ENCODE results near the gene GOLPH3.

GOLPH3 gene

GRCh38 chr5:32151198-32151597, 22.9 kb downstream of the GOLPH3 start:
- Histone ChIP-seq H3K27me3 (no peaks in the 10 kb centered on the region), H3K4me1 (no peaks in the 10 kb centered on the region; the same call in 1 of the 2 replicates), H3K4me3 (ENCODE audit: low read depth, low read length) (no peak overlapping the region), H3K36me3 (no peaks in the 10 kb centered on the region), H3K9me3 (no peaks in the 10 kb centered on the region)
- TF ChIP-seq CTCF (IDR thresholded peaks at IDR 0.05; ENCODE audit: low read depth, low read length): no peak
- DNase-seq: no peak

DNA sequence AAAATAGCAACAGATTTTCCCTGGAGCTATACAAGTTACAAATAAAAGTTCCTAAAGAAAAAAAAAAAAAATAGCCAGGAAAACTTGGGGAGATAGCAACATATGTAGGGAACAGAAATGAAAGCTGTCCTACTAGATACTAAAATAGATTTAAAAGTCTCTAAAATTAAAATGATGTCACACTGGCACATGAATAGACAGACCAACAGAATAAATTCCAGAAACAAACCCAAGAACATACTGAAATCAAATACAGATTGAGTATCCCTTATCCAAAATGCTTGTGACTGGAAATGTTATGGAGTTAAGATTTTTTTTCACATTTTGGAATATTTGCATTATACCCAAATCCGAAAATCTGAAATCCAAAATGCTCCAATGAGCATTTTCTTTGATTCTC, 23.8 kb downstream of the GOLPH3 start:
- no peaks in the 10 kb centered on the region for H3K27me3 ChIP-seq
- H3K9me3 ChIP-seq: no peaks in the 10 kb centered on the region
- H3K36me3 ChIP-seq: no peaks in the 10 kb centered on the region; the same call in 1 of the 2 replicates
- no peak for TF ChIP-seq CTCF (IDR thresholded peaks at IDR 0.05; ENCODE audit: low read depth, low read length)
- no peaks in the 10 kb centered on the region; the same call in 1 of the 2 replicates for H3K4me1 ChIP-seq
- DNase-seq: no peak
- H3K4me3 ChIP-seq (ENCODE audit: low read depth, low read length): no peak overlapping the region

- DNase-seq: no peak
- Histone ChIP-seq H3K9me3 (no peaks in the 10 kb centered on the region), H3K4me3 (ENCODE audit: low read depth, low read length) (no peak overlapping the region), H3K4me1 (peaks cover 5% of the 10 kb centered on the region; the same call in 1 of the 2 replicates), H3K27me3 (no peaks in the 10 kb centered on the region), H3K36me3 (peaks cover 3% of the 10 kb centered on the region; the same call in 1 of the 2 replicates)
- TF ChIP-seq CTCF (IDR thresholded peaks at IDR 0.05; ENCODE audit: low read depth, low read length): no peak
Observed at GRCh38 chr5:32147959-32148358, 26.2 kb downstream of the GOLPH3 start.

DNA sequence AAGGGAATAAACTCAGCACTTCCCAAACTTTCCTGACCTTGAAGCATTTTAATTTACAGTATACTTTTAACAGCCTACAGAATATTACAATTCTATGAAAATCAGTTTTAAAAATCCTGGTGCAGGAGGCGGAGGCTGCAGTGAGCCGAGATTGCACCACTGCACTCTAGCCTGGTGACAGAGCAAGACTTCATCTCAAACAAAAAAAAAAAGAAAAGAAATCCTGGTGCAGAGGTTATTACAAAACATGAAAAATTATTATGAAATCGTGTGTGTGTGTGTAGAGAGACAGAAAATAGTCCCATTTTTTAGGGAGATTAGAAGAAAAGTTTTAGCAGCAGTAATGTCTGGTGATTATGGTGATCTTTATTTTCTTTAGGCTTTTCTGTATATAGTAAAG, 26.9 kb downstream of the GOLPH3 start:
- no peak for TF ChIP-seq CTCF (IDR thresholded peaks at IDR 0.05; ENCODE audit: low read depth, low read length)
- Histone ChIP-seq H3K4me3 (ENCODE audit: low read depth, low read length) (no peak overlapping the region), H3K9me3 (no peaks in the 10 kb centered on the region), H3K27me3 (no peaks in the 10 kb centered on the region), H3K4me1 (peaks cover 5% of the 10 kb centered on the region; the same call in 1 of the 2 replicates), H3K36me3 (peaks cover 3% of the 10 kb centered on the region; the same call in 1 of the 2 replicates)
- no peak for DNase-seq

DNA sequence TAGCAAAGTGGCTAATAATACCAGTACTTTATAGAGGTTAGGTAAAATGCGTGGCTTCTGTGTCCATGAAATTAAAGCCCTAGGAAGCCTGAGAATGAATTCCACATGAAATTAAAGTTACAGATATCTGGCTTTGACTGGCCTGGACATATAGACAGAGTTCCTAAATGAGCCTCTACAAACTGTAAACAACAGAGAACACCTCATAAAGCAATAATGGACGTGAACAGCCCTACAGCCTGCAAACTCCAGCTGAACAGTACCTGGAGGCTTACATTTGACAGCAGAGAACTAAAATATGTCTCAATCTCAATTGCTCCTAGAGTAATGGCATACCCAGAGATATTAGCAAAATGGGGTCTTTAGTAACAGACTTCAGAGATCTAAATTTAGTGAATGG, 28.7 kb downstream of the GOLPH3 start:
- Histone ChIP-seq H3K4me1 (peaks cover 5% of the 10 kb centered on the region; the same call in 1 of the 2 replicates), H3K36me3 (peaks cover 3% of the 10 kb centered on the region; the same call in 1 of the 2 replicates), H3K9me3 (no peaks in the 10 kb centered on the region), H3K4me3 (ENCODE audit: low read depth, low read length) (no peak overlapping the region), H3K27me3 (no peaks in the 10 kb centered on the region)
- no peak for DNase-seq
- no peak for TF ChIP-seq CTCF (IDR thresholded peaks at IDR 0.05; ENCODE audit: low read depth, low read length)

DNA sequence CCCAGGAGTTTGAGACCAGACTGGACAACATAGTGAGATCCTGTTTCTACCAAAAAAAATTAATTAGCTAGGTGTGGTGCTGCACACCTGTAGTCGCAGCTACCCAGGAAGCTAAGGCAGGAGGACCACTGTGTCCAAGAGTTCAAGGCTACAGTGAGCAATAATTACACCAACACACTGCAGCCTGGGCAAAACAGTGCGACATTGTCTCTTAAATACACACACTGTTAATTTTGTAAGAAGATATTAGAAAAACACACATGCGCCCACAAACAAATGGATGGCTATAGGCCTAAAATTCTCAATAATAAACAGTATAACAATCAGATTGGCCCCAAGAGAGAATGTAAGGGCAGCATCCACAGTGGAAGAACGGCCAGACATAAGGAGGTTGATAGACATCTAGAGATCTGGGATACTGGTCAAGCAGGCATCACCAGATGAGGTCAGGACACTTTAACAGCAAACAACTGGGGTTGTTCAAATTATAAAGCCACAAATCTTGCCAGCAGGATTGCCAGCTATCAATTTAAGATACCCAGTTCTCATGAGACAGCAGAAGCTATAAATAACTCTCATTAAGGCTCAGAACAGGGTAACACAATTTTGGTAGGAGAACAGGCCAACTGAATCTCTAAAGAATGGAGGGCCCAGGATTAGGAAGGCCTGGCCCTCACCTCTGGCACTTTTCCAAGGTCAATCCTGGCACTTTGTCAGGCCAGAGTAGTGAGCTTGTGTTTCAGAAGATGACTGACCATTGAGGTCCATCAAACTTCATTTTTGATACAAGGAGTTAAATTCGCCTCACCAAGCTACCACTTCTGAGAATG, 29.5 kb downstream of the GOLPH3 start:
- Histone ChIP-seq H3K9me3 (no peaks in the 10 kb centered on the region), H3K36me3 (peaks cover 3% of the 10 kb centered on the region; the same call in 1 of the 2 replicates), H3K4me3 (ENCODE audit: low read depth, low read length) (no peak overlapping the region), H3K4me1 (peaks cover 5% of the 10 kb centered on the region; the same call in 1 of the 2 replicates), H3K27me3 (no peaks in the 10 kb centered on the region)
- TF ChIP-seq CTCF (IDR thresholded peaks at IDR 0.05; ENCODE audit: low read depth, low read length): no peak
- no peak for DNase-seq

Measured in BE2C (cell line).